KMS-11 (cell line): ENCODE data around the gene AIP.

Experiments used
- H2AFZ ChIP-seq: fragments of 200-600 bp; sonication (generic); 2 replicates; pipeline ENCODE4 v1.6.1; 2016; ENCODE audit warnings: antibody characterized with exemption, mixed run types, low read depth
- H3K27ac ChIP-seq: fragments of 200-600 bp; sonication (generic); 2 replicates; pipeline ENCODE4 v1.6.1; 2016; ENCODE audit warnings: mild to moderate bottlenecking, mixed run types
- H3K27me3 ChIP-seq: fragments of 200-600 bp; sonication (generic); 2 replicates; pipeline ENCODE4 v1.6.1; 2017; ENCODE audit warnings: mild to moderate bottlenecking, low read depth, mixed run types, moderate library complexity; ENCODE audit not compliant: insufficient read depth
- H3K36me3 ChIP-seq: fragments of 200-600 bp; sonication (generic); 2 replicates; pipeline ENCODE4 v1.6.1; 2017; ENCODE audit warnings: mild to moderate bottlenecking, mixed run types; ENCODE audit not compliant: insufficient read depth
- H3K4me1 ChIP-seq: fragments of 200-600 bp; sonication (generic); 2 replicates; pipeline ENCODE4 v1.6.1; 2016; ENCODE audit warnings: mild to moderate bottlenecking, low read depth, mixed run types; ENCODE audit not compliant: poor library complexity, severe bottlenecking
- H3K4me2 ChIP-seq: fragments of 200-600 bp; sonication (generic); 2 replicates; pipeline ENCODE4 v1.7.0; 2016; ENCODE audit warnings: mild to moderate bottlenecking, mixed run types
- H3K4me3 ChIP-seq: fragments of 200-600 bp; sonication (generic); IDR thresholded peaks from 2 replicates; pipeline ENCODE4 v1.6.1; 2017; ENCODE audit warnings: low read depth, low read length, mixed read lengths; ENCODE audit not compliant: insufficient read depth
- H3K79me2 ChIP-seq: fragments of 200-600 bp; sonication (generic); 2 replicates; pipeline ENCODE4 v1.6.1; 2016; ENCODE audit warnings: low read depth, mixed run types; ENCODE audit not compliant: insufficient read depth
- H3K9ac ChIP-seq: fragments of 200-600 bp; sonication (generic); 2 replicates; pipeline ENCODE4 v1.6.1; 2016; ENCODE audit warnings: mild to moderate bottlenecking, mixed run types
- H4K20me1 ChIP-seq: fragments of 200-600 bp; sonication (generic); 2 replicates; pipeline ENCODE4 v1.6.1; 2016; ENCODE audit warnings: mild to moderate bottlenecking, mixed run types; ENCODE audit not compliant: insufficient read depth
- CTCF ChIP-seq: fragments of 200-600 bp; sonication (generic); conservative IDR thresholded peaks from 2 replicates; pipeline ENCODE4 v1.6.1; 2017; ENCODE audit warnings: low read depth, mild to moderate bottlenecking, antibody characterized with exemption, low read length, moderate library complexity, mixed read lengths

The AIP gene

GRCh38 chr11:67532889-67533288 is 50.1 kb downstream of the AIP start:
- H3K27ac ChIP-seq = no peak overlapping the region
- no peak for TF ChIP-seq CTCF
- H3K4me2 ChIP-seq = no peak overlapping the region
- no peaks in the 10 kb centered on the region for H3K79me2 ChIP-seq
- H3K4me3 ChIP-seq = no peak overlapping the region
- H3K27me3 ChIP-seq = peaks cover 4% of the 10 kb centered on the region; the same call in 1 of the 2 replicates
- H3K9ac ChIP-seq = no peak overlapping the region
- H3K4me1 ChIP-seq = no peaks in the 10 kb centered on the region
- no peak overlapping the region for H2AFZ ChIP-seq
- no peaks in the 10 kb centered on the region for H4K20me1 ChIP-seq
- no peaks in the 10 kb centered on the region for H3K36me3 ChIP-seq

GRCh38 chr11:67534070-67534679 is 51.3 kb downstream of the AIP start:
- no peak for TF ChIP-seq CTCF
- no peak overlapping the region for H2AFZ ChIP-seq
- no peaks in the 10 kb centered on the region for H3K4me1 ChIP-seq
- H3K27me3 ChIP-seq = peaks cover 4% of the 10 kb centered on the region; the same call in 1 of the 2 replicates
- no peaks in the 10 kb centered on the region for H3K36me3 ChIP-seq
- no peak overlapping the region for H3K9ac ChIP-seq
- no peak overlapping the region for H3K4me2 ChIP-seq
- H3K4me3 ChIP-seq = no peak overlapping the region
- H3K79me2 ChIP-seq = no peaks in the 10 kb centered on the region
- H3K27ac ChIP-seq = no peak overlapping the region
- H4K20me1 ChIP-seq = no peaks in the 10 kb centered on the region

GRCh38 chr11:67535561-67535960 is 52.7 kb downstream of the AIP start:
- Histone ChIP-seq H2AFZ (no peak overlapping the region), H3K27ac (no peak overlapping the region), H3K36me3 (no peaks in the 10 kb centered on the region), H3K9ac (no peak overlapping the region), H3K79me2 (no peaks in the 10 kb centered on the region), H3K4me3 (no peak overlapping the region), H4K20me1 (no peaks in the 10 kb centered on the region), H3K4me2 (no peak overlapping the region), H3K27me3 (peaks cover 4% of the 10 kb centered on the region; the same call in 1 of the 2 replicates), H3K4me1 (no peaks in the 10 kb centered on the region)
- no peak for TF ChIP-seq CTCF

- no peaks in the 10 kb centered on the region for H3K79me2 ChIP-seq
- H3K27me3 ChIP-seq = no peaks in the 10 kb centered on the region
- no peak overlapping the region for H3K27ac ChIP-seq
- no peak overlapping the region for H3K9ac ChIP-seq
- no peaks in the 10 kb centered on the region for H3K4me1 ChIP-seq
- no peak overlapping the region for H2AFZ ChIP-seq
- no peak overlapping the region for H3K4me3 ChIP-seq
- no peak for TF ChIP-seq CTCF
- no peaks in the 10 kb centered on the region for H3K36me3 ChIP-seq
- no peaks in the 10 kb centered on the region for H4K20me1 ChIP-seq
- H3K4me2 ChIP-seq = no peak overlapping the region
Measured at GRCh38 chr11:67538306-67538705, 55.5 kb downstream of the AIP start.
